Stimulated activated naive CD8-positive, alpha-beta T cell treated with anti-CD3 and anti-CD28 coated beads, Interleukin-15, Interleukin-2, amounts not matched to agents 100 ng/mL and 50 ng/mL, for 24 hours (primary cell): ENCODE measurements around the gene CDK13.
"Not testable (repeated sequence)": the region's sequence is repeated elsewhere in the genome, so short reads cannot be mapped to it uniquely, and the experiment has no call there.

ENCODE experiments used
- H3K27ac Mint-ChIP-seq: one replicate; pipeline ENCODE4 v1.8.0; 2021; ENCODE audit warnings: mild to moderate bottlenecking, mixed read lengths
- H3K27me3 Mint-ChIP-seq: one replicate; pipeline ENCODE4 v1.8.0; 2021; ENCODE audit warnings: mixed read lengths
- H3K36me3 Mint-ChIP-seq: one replicate; pipeline ENCODE4 v1.8.0; 2021; ENCODE audit warnings: low read depth, mixed read lengths
- H3K4me1 Mint-ChIP-seq: one replicate; pipeline ENCODE4 v1.8.0; 2021; ENCODE audit warnings: low read depth, mixed read lengths
- H3K4me3 Mint-ChIP-seq: one replicate; pipeline ENCODE4 v1.8.0; 2021; ENCODE audit warnings: mild to moderate bottlenecking, mixed read lengths
- H3K9me3 Mint-ChIP-seq: one replicate; pipeline ENCODE4 v1.8.0; 2021; ENCODE audit warnings: mixed read lengths

The CDK13 gene

DNA sequence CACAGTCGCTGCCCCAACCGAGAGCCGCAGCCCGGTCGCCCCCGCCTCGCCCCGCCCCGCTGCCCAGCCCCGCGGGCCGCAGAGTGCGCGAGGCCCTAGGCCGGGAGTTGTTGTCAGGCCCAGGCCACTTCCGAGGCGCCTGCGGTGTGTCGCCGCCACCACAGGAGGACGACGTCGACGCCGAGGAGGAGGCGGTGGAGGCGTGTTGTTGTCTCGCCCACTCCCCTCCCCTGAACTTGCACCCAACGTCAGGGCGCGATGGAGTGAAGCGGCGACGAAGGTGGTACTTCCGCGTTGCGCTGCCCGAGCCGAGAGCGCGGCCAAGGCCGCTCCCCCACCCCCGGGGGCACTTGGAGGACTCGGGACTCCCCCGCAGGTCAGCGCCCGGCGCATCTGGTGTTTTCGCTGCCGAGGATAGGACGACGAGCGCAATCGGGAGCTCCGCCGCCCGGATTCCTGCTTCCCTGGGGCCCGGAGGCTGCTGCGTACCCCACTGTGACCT, at the start of gene CDK13:
Gene CDK13, plus strand, starts transcription at position 286 of the 502 bp plus-strand sequence. CDS start 386 bp downstream, outside the sequence.
- H3K4me1 Mint-ChIP-seq = peaks cover 46% of the 10 kb centered on the region
- H3K36me3 Mint-ChIP-seq = peaks cover 20% of the 10 kb centered on the region
- H3K27me3 Mint-ChIP-seq = no peaks in the 10 kb centered on the region
- H3K9me3 Mint-ChIP-seq = no peaks in the 10 kb centered on the region
- H3K27ac Mint-ChIP-seq = peak within 1 kb of the TSS; percentile 100
- H3K4me3 Mint-ChIP-seq = peak within 1 kb of the TSS; percentile 96

DNA sequence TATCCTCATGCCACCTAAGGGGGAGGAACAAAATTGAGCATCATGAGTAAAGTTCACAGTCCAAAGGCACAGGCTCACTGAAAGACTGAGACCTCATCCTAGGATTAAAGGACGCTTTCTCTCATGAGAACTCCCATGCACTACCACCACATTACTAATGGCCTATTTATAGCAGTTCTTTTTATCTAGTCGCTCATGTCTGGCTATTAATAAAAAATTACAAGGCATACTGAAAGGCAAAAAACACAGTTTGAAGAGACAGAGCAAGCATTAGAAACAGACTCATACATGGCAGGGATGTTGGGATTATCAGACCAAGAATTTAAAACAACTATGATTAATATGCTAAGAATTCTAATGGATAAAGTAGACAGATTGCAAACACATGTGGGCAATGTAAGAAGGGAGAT, 46.0 kb upstream of the CDK13 start:
- Mint-ChIP-seq H3K27ac (no peak overlapping the region), H3K27me3 (peaks cover 7% of the 10 kb centered on the region), H3K4me3 (no peak overlapping the region), H3K36me3 (no peaks in the 10 kb centered on the region), H3K4me1 (no peaks in the 10 kb centered on the region), H3K9me3 (peaks cover 3% of the 10 kb centered on the region)

DNA sequence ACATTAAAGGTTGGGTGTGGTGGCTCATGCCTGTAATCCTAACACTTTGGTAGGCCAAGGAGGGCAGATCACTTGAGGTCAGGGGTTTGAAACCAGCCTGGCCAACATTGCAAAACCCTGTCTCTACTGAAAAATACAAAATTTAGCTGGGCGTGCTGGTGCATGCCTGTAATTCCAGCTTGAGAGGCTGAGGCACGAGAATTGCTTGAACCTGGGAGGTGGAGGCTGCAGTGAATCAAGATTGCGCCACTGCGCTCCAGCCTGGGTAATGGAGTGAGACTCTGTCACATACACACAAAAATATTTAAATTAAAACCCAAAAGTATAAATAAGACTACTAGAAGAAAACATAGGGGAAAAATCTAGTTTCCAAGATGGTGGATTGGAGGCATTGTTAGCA, 41.9 kb upstream of the CDK13 start:
- Mint-ChIP-seq H3K27ac (no peak overlapping the region), H3K36me3 (peaks cover 4% of the 10 kb centered on the region), H3K9me3 (peaks cover 10% of the 10 kb centered on the region), H3K4me3 (no peak overlapping the region), H3K4me1 (no peaks in the 10 kb centered on the region), H3K27me3 (peaks cover 7% of the 10 kb centered on the region)

DNA sequence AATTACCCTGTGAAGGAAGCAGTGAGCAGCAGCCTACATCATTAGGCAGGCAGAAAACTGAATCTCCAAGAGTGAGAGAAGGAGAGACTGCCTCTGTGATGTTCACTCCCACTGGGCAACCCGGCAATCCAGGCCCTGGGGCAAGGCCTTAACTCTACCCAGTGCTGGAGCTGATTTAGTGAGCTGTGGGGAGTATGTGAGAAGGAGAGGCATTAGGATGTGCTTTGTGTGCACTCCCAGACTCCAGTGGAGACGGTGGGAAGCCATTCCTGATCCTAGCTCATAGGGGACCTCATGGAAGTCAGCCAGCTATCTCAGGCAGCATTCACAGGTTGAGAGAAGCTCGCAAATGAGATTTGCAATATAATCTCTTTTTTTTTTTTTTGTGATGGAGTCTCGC, 41.1 kb upstream of the CDK13 start:
- Mint-ChIP-seq H3K9me3 (peaks cover 10% of the 10 kb centered on the region), H3K36me3 (peaks cover 4% of the 10 kb centered on the region), H3K4me3 (no peak overlapping the region), H3K27me3 (peaks cover 7% of the 10 kb centered on the region), H3K27ac (no peak overlapping the region), H3K4me1 (no peaks in the 10 kb centered on the region)

DNA sequence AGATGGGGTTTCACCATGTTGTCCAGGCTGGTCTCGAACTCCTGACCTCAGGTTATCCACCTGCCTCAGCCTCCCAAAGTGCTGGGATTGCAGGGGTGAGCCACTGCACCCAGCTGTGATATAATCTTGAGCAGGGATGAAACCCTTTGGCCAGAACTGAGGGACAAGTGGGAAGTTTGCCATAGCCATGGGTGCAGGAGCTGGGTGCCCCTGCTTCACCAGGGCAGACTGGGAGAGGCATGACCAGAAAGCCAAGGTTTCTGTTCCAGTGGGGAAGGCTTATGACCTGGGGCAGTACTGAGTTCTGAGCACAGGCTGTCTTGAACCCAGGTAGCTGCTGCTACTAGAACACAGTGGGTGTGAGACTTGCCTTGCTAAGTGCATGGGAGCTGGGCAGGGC, 40.5 kb upstream of the CDK13 start:
- Mint-ChIP-seq H3K4me3 (no peak overlapping the region), H3K27ac (no peak overlapping the region), H3K9me3 (peaks cover 10% of the 10 kb centered on the region), H3K36me3 (peaks cover 4% of the 10 kb centered on the region), H3K27me3 (peaks cover 4% of the 10 kb centered on the region), H3K4me1 (no peaks in the 10 kb centered on the region)

DNA sequence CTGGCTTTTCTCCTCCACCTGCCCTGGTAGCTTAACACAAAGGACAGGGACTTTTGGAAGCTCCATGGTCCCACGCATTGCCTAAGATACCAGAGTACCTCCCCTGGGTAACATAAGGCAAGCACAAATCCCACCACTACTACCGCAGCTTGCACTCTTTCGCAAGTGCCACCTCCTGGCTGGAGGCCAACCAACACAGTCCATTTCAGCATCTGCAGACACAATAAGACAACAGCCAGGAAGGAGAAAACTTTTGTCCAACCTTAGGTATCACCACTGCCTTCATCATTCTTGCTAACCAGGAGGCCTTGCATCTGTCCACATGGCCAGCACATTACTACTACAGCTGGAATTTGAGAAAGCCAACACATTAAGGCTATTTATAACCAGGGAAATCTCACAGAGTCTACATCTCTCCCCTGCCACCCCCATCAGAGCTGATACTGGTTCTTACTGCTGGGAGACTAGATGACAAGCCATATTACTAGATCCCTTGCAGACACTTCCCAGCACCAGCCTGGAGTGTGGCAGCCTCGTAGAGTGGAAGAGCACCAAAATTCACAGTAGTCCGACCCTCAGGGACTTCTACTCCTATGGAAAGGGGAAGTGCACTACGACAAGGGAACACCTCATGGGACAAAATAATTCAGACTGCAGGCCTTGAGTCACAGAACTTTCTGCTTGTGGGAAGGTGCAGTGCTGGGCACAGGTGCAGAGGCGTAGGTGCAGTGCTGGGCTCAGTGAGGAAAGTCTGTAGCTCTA, 39.8 kb upstream of the CDK13 start:
- peaks cover 5% of the 10 kb centered on the region for H3K4me1 Mint-ChIP-seq
- peaks cover 10% of the 10 kb centered on the region for H3K9me3 Mint-ChIP-seq
- no peak overlapping the region for H3K27ac Mint-ChIP-seq
- peaks cover 4% of the 10 kb centered on the region for H3K36me3 Mint-ChIP-seq
- H3K4me3 Mint-ChIP-seq = no peak overlapping the region
- peaks cover 4% of the 10 kb centered on the region for H3K27me3 Mint-ChIP-seq

DNA sequence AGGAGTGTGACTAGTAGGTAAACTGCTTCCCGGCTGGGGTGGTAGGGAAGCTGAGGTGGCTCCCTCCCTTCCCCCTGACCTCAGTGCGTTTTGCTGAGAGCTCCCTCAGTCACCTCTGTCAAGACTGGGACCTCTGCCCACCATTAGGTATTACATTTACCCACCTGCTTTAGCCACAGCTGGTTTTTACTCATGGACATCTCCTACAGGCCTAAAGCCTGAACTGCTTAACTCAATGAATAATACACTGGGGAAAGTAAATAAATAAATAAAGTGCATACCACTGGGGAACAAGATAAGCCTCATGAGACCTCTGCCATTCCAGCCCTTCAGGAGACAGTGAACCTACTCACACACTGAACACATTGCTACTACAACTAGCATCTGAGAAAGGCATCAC, 38.9 kb upstream of the CDK13 start:
- peaks cover 4% of the 10 kb centered on the region for H3K36me3 Mint-ChIP-seq
- peaks cover 10% of the 10 kb centered on the region for H3K9me3 Mint-ChIP-seq
- peaks cover 6% of the 10 kb centered on the region for H3K4me1 Mint-ChIP-seq

DNA sequence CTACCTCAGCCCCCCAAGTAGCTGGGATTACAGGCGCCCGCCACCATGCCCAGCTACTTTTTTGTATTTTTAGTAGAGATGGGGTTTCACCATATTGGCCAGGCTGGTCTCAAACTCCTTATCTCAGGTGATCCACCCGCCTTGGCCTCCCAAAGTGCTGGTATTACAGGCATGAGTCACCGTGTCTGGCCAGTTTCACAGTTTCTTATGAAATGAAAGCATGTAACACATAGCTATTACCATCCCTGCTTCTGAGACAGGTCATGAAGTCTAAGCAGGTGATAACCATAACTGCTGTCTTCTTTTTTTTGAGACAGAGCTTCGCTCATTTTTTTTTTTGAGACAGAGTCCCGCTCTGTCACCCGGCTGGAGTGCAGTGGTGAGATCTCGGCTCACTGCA, 34.2 kb upstream of the CDK13 start:
- H3K9me3 Mint-ChIP-seq, H3K4me1 Mint-ChIP-seq, H3K27me3 Mint-ChIP-seq, H3K27ac Mint-ChIP-seq, H3K4me3 Mint-ChIP-seq, H3K36me3 Mint-ChIP-seq: not testable (repeated sequence)

More for the DNA sequence above, 38.9 kb upstream of the CDK13 start:
- Mint-ChIP-seq H3K27ac (no peak overlapping the region), H3K4me3 (no peak overlapping the region), H3K27me3 (no peaks in the 10 kb centered on the region)

DNA sequence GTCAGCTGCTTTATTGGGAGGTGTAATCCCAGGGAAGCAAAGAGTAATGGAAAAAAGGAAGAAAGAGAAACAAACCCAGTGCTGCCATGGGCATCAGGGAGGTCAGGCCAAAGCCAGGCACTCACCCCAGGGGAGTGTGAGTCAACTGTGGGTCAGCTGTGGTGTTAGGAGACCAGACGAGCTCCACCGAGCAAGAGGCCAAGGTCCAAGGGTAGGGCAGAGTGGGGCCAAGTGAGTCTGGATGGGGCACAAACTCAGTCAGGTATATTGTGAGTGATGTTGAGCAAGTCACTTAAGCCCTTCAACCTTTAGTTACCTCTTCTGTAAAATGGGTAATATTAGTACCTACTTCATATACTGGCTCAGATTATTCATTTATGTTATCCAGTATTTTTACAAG, 30.4 kb upstream of the CDK13 start:
- Mint-ChIP-seq H3K9me3 (no peaks in the 10 kb centered on the region), H3K4me1 (peaks cover 6% of the 10 kb centered on the region), H3K27me3 (no peaks in the 10 kb centered on the region), H3K4me3 (no peak overlapping the region), H3K27ac (no peak overlapping the region), H3K36me3 (no peaks in the 10 kb centered on the region)

DNA sequence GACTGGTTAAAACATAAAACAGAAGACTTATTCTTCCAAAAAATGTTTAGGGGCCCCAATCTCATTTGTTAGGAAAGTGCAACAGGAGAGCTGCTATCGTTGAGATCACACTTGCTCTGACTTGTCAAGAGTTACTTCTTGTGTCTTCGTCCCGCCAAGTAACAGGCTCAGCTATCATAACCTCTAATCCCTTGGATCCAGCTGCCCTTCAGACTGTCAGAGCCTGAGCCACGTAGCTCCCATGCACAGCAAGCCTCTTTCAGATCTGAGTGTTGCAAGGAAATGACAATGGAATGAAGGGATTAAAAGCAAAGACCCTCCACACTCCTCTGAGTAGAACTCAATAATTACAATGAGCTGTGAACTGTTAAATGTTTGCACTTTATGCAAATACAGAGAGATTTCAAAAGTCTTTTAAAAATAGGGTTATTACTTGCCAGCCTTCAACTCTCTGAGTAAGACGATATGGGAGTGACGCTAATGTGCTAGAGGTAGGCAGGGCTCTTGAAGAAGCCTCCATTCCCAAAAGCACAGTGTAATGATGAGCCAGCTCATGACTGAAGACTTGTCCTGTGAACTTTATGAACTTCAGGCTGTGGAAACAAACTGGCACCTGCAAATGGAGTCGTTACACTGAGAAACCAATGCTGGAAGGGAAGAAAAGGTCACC, 28.4 kb upstream of the CDK13 start:
- Mint-ChIP-seq H3K27ac (no peak overlapping the region), H3K9me3 (no peaks in the 10 kb centered on the region), H3K4me3 (no peak overlapping the region), H3K36me3 (no peaks in the 10 kb centered on the region), H3K4me1 (no peaks in the 10 kb centered on the region), H3K27me3 (no peaks in the 10 kb centered on the region)

DNA sequence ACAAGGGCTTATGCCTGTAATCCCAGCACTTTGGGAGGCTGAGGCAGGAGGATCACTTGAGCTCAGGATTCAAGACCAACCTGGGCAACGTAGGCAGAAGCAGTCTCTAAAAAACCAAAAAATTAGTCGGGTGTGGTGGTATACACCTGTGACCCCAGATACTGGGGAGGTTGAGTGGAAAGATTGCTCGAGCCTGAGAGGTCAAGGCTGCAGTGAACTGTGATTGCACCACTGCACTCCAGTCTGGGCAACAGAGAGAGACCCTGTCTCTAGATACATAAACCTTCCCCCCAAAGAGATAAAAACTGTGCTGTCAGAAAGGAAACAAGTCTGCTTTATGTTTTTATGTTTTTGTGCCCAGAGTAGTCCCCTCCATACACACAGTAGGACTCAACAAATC, 27.5 kb upstream of the CDK13 start:
- no peaks in the 10 kb centered on the region for H3K36me3 Mint-ChIP-seq
- no peaks in the 10 kb centered on the region for H3K27me3 Mint-ChIP-seq
- no peak overlapping the region for H3K4me3 Mint-ChIP-seq
- no peaks in the 10 kb centered on the region for H3K4me1 Mint-ChIP-seq
- no peaks in the 10 kb centered on the region for H3K9me3 Mint-ChIP-seq
- H3K27ac Mint-ChIP-seq = no peak overlapping the region

DNA sequence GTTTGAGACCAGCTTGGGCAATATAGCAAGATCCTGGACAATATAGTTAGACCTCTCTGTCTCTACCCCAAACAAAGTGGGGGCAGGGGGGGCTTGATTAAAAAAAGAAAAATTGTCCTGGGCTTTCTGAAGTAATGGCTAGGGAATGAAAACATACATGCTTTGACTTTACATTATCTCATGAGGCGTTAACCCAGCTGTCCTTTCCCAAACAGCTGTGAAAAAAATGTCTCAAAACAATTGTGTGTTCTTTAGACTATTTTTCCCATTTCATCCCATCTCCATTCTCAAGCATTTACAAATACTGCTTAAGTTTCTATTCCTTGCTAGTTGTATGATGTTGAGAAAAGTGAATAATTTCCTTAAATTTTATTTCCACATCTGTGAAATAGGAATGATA, 27.0 kb upstream of the CDK13 start:
- no peaks in the 10 kb centered on the region for H3K4me1 Mint-ChIP-seq
- H3K36me3 Mint-ChIP-seq = no peaks in the 10 kb centered on the region
- no peaks in the 10 kb centered on the region for H3K9me3 Mint-ChIP-seq
- no peak overlapping the region for H3K4me3 Mint-ChIP-seq
- no peak overlapping the region for H3K27ac Mint-ChIP-seq
- no peaks in the 10 kb centered on the region for H3K27me3 Mint-ChIP-seq

DNA sequence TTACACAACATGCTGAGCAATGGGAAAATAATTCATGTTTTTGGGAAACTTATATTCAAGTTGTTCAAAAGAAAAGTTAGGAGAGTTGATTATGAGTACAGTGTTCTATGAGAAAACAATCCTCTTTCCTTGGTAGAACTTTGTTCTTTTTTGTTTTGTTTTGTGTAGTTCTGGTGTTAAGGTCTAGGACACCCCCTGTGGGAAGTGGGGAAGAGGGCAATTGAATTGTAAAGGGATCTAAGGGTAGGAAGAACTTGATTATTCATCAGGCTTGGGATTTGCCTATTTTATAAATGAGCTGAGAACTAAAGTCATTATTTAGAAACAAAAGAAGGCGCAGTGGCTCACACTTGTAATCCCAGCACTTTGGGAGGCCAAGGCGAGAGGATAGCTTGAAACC, 25.9 kb upstream of the CDK13 start:
- H3K36me3 Mint-ChIP-seq = no peaks in the 10 kb centered on the region
- no peaks in the 10 kb centered on the region for H3K4me1 Mint-ChIP-seq
- H3K4me3 Mint-ChIP-seq = no peak overlapping the region
- no peak overlapping the region for H3K27ac Mint-ChIP-seq
- no peaks in the 10 kb centered on the region for H3K9me3 Mint-ChIP-seq
- no peaks in the 10 kb centered on the region for H3K27me3 Mint-ChIP-seq

DNA sequence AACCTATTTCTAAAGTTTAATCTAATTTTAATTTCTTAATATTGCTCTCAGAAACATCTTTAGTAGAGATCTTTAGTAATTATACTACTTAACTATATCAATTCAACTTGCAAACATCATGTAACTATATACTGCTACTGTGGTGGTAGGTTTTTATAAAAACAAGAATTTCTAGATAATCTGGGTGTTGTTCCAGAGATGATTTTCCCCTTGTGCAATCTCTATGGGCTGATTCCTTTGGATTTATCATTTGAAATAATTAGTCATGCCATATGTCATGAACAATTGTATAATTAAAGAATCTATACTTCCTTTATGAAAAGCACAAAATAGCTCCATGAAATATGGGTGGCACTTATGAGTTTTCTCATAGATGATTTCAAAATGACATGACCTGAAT, 23.9 kb upstream of the CDK13 start:
- H3K36me3 Mint-ChIP-seq = no peaks in the 10 kb centered on the region
- no peak overlapping the region for H3K4me3 Mint-ChIP-seq
- H3K27me3 Mint-ChIP-seq = no peaks in the 10 kb centered on the region
- no peaks in the 10 kb centered on the region for H3K9me3 Mint-ChIP-seq
- H3K4me1 Mint-ChIP-seq = no peaks in the 10 kb centered on the region
- no peak overlapping the region for H3K27ac Mint-ChIP-seq

DNA sequence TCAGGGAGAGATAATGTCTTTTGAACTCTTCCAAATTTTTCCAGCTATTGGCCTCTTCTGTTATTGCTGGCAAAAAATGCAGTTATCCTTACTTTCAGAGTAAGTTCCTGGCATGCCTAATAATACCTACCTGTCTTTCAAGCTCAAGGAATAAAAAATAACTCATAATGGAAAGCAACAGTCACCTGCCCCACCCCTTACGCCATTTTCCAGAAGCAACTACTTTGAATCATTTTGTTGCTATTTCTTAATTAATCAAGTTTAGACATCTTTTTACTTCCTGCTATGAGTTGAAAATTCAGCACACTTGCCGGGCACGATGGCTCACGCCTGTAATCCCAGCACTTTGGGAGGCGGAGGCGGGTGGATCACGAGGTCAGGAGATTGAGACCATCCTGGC, 23.0 kb upstream of the CDK13 start:
- H3K4me1 Mint-ChIP-seq = no peaks in the 10 kb centered on the region
- no peaks in the 10 kb centered on the region for H3K27me3 Mint-ChIP-seq
- no peaks in the 10 kb centered on the region for H3K9me3 Mint-ChIP-seq
- no peak overlapping the region for H3K4me3 Mint-ChIP-seq
- no peak overlapping the region for H3K27ac Mint-ChIP-seq
- no peaks in the 10 kb centered on the region for H3K36me3 Mint-ChIP-seq
